Measurements from ENCODE around the gene CFAP141. TPM values are rescaled to one million over a fixed set of nuclear protein-coding genes. Genes with fewer than 3 reads are reported as not detected.

CFAP141 gene
- total RNA-seq, 4 donors from 2014 or later = not detected

- Histone ChIP-seq H3K27ac (peak overlapping the region in 2 of 4 donors; percentile 1 to 44), H3K36me3 (peaks cover 0 to 45% (median 16%) of the 10 kb centered on the region in 4 donors), H3K4me1 (peaks cover 0 to 29% (median 0%) of the 10 kb centered on the region in 4 donors), H3K9me3 (no peaks in the 10 kb centered on the region), H3K4me3 (no peak overlapping the region), H3K27me3 (no peaks in the 10 kb centered on the region)
- WGBS, 2 donors (ENCODE audit: low coverage in 1 of 2) = 77 to 83% methylated on average over 8 of the region's 8 CpGs
- in situ Hi-C loops (cut with MboI; ENCODE audit: low pct_ligation_motif_present in 1 of 4, low pct_unique_long_range_greater_than_20kb in 1 of 4, low sequenced_read_pairs in 3 of 4) (no loop called here), intact Hi-C loops (cut with DNase I; ENCODE audit: low total_unique reads) (no loop called here)
- TF ChIP-seq CTCF (IDR thresholded peaks at IDR 0.05) = no peak
- no peak for TF ChIP-seq POLR2A (IDR thresholded peaks at IDR 0.05)
- no peak for TF ChIP-seq POLR2AphosphoS5 (IDR thresholded peaks at IDR 0.05)
- TF ChIP-seq EP300 (IDR thresholded peaks at IDR 0.05; ENCODE audit: low read depth) = no peak
- no peak for DNase-seq
Measured at GRCh38 chr1:154158307-154159125, 47.6 kb downstream of the CFAP141 start.

GRCh38 chr1:154157520-154158306 is 48.4 kb downstream of the CFAP141 start:
- DNase-seq = no peak
- H3K9me3 ChIP-seq = no peaks in the 10 kb centered on the region
- H3K4me3 ChIP-seq = no peak overlapping the region
- in situ Hi-C loops (cut with MboI; ENCODE audit: low pct_ligation_motif_present in 1 of 4, low pct_unique_long_range_greater_than_20kb in 1 of 4, low sequenced_read_pairs in 3 of 4) (no loop called here), intact Hi-C loops (cut with DNase I; ENCODE audit: low total_unique reads) (no loop called here)
- TF ChIP-seq EP300 (IDR thresholded peaks at IDR 0.05; ENCODE audit: low read depth) = no peak
- TF ChIP-seq POLR2A (IDR thresholded peaks at IDR 0.05) = no peak
- peaks cover 0 to 29% (median 0%) of the 10 kb centered on the region in 4 donors for H3K4me1 ChIP-seq
- peak overlapping the region; percentile 7 to 44 (median 34) for H3K27ac ChIP-seq
- H3K27me3 ChIP-seq = no peaks in the 10 kb centered on the region
- H3K36me3 ChIP-seq = peaks cover 0 to 42% (median 16%) of the 10 kb centered on the region in 4 donors
- 63 to 70% methylated on average over 2 to 7 of the region's 7 CpGs for WGBS, 2 donors (ENCODE audit: low coverage in 1 of 2)

GRCh38 chr1:154155251-154155650 is 50.9 kb downstream of the CFAP141 start:
- in situ Hi-C loops (cut with MboI; ENCODE audit: low pct_ligation_motif_present in 1 of 4, low pct_unique_long_range_greater_than_20kb in 1 of 4, low sequenced_read_pairs in 3 of 4) (no loop called here), intact Hi-C loops (cut with DNase I; ENCODE audit: low total_unique reads) (no loop called here)
- H3K27me3 ChIP-seq = no peaks in the 10 kb centered on the region
- no peak overlapping the region for H3K4me3 ChIP-seq
- peaks cover 0 to 36% (median 13%) of the 10 kb centered on the region in 4 donors for H3K36me3 ChIP-seq
- peaks cover 0 to 29% (median 0%) of the 10 kb centered on the region in 4 donors for H3K4me1 ChIP-seq
- TF ChIP-seq EP300 (IDR thresholded peaks at IDR 0.05; ENCODE audit: low read depth) (peak; percentile 62), CTCF (IDR thresholded peaks at IDR 0.05) (no peak), POLR2A (IDR thresholded peaks at IDR 0.05) (no peak), POLR2AphosphoS5 (IDR thresholded peaks at IDR 0.05) (peak in 2 of 3 donors; percentile 17 to 35)
- H3K27ac ChIP-seq = peak overlapping the region; percentile 47 to 61 (median 57)
- WGBS, 2 donors (ENCODE audit: low coverage in 1 of 2) = 51% methylated on average over 9 of the region's 9 CpGs; no CpG with 5 or more reads in 1 of the 2 donors
- H3K9me3 ChIP-seq = no peaks in the 10 kb centered on the region
- DNase-seq = no peak

GRCh38 chr1:154154534-154155191 is 51.5 kb downstream of the CFAP141 start, which contains the start of gene NUP210L:
TSS of gene NUP210L (minus strand) at chr1:154155073.
- no peaks in the 10 kb centered on the region for H3K9me3 ChIP-seq
- peaks cover 0 to 30% (median 12%) of the 10 kb centered on the region in 4 donors for H3K36me3 ChIP-seq
- peak; percentile 32 for DNase-seq
- 77 to 100% methylated on average over 1 to 29 of the region's 29 CpGs for WGBS, 2 donors (ENCODE audit: low coverage in 1 of 2)
- in situ Hi-C loops (cut with MboI; ENCODE audit: low pct_ligation_motif_present in 1 of 4, low pct_unique_long_range_greater_than_20kb in 1 of 4, low sequenced_read_pairs in 3 of 4) (no loop called here), intact Hi-C loops (cut with DNase I; ENCODE audit: low total_unique reads) (no loop called here)
- H3K27me3 ChIP-seq = no peaks in the 10 kb centered on the region
- H3K27ac ChIP-seq = peak within 1 kb of the TSS; percentile 47 to 61 (median 57)
- peaks cover 0 to 29% (median 0%) of the 10 kb centered on the region in 4 donors for H3K4me1 ChIP-seq
- no peak for TF ChIP-seq CTCF (IDR thresholded peaks at IDR 0.05)
- TF ChIP-seq POLR2A (IDR thresholded peaks at IDR 0.05) = no peak
- no peak for TF ChIP-seq POLR2AphosphoS5 (IDR thresholded peaks at IDR 0.05)
- TF ChIP-seq EP300 (IDR thresholded peaks at IDR 0.05; ENCODE audit: low read depth) = no peak
- H3K4me3 ChIP-seq = no peak within 1 kb of the TSS
